ENCODE data around the gene AFM.
A peak's percentile ranks its signal among the peaks of the same experiment; 100 is the strongest.
"Not testable (repeated sequence)": the region's sequence is repeated elsewhere in the genome, so short reads cannot be mapped to it uniquely, and the experiment has no call there.

The AFM gene

GRCh38 chr4:73507541-73507940 lies 26.0 kb downstream of the AFM start:
- DNase-seq = no peak

GRCh38 chr4:73508651-73509050 lies 27.1 kb downstream of the AFM start:
- no peak for DNase-seq

DNA sequence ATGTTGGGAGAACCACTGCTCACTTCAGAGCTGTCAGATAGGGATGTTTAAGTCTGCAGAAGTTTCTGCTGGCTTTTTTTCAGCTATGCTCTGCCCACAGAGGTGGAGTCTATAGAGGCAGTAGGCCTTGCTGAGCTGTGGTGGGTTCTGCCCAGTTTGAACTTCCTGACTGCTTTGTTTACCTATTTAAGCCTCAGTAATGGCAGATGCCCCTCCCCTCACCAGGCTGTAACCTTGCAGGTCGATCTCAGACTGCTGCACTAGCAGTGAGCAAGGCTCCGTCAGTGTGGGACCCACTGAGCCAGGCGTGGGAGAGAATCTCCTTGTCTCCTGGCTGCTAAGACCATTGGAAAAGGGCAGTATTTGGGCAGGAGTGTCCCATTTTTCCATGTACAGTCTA lies 36.8 kb downstream of the AFM start:
- no peak for DNase-seq

- peak; percentile 89 for DNase-seq
These were observed 39.3 kb downstream of the AFM start for GRCh38 chr4:73520821-73521220.

DNA sequence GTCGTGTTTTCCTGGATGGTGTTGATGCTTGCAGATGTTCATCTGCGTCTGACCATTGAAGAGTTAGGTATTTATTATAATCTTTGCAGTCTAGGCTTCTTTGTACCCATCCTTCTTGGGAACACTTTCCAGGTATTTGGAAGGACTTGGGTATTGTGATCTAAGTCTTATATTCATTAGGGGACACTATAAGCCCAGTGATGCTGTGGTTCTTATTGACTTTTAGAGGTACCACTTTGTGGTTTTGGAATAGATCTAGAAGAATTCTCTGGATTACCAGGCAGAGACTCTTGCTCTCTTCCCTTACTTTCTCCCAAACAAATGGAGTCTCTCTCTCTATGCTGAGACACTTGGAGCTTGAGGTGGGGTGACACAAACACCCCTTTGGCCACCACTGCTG lies 41.6 kb downstream of the AFM start:
- DNase-seq = no peak

DNA sequence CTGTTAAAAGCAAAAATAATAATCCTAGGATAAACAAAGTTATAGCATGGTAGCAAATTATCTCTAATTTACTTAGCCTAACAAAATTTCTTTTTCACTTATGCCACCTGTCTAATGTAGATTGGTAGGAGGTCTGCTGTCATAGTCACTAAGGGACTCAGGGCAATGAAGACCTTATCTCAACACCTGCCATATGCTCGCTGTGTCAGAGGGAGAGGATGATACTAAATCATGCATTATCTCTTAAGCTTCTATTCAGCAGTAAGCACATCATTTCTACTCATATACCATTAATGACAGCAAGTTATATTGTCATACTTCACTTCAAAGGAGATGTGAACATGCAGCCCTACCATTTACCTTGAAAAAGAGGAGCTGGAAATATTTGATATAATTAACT lies 44.1 kb downstream of the AFM start:
- DNase-seq = no peak

DNA sequence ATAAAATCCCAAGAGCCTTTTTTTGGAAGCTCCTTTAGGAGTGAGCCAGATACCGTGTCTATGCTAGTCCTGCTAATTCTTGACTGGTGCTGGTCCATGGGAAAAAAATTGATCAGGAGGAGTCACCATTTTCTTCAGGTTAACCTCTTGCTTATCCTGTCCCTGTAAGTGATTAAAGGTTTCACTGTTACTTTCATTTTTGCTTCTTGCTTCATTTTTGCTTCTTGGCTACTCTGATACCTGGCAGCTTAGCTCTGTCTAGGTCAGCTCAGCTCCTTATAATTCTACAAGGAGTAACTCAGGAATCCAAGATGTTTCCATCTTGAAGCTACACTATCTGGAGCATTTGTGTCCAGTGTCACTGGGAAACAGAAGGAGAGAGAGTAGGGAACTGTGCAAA lies 45.7 kb downstream of the AFM start:
- no peak for DNase-seq

- DNase-seq = no peak
These were observed 46.6 kb downstream of the AFM start for GRCh38 chr4:73528171-73528570.

DNA sequence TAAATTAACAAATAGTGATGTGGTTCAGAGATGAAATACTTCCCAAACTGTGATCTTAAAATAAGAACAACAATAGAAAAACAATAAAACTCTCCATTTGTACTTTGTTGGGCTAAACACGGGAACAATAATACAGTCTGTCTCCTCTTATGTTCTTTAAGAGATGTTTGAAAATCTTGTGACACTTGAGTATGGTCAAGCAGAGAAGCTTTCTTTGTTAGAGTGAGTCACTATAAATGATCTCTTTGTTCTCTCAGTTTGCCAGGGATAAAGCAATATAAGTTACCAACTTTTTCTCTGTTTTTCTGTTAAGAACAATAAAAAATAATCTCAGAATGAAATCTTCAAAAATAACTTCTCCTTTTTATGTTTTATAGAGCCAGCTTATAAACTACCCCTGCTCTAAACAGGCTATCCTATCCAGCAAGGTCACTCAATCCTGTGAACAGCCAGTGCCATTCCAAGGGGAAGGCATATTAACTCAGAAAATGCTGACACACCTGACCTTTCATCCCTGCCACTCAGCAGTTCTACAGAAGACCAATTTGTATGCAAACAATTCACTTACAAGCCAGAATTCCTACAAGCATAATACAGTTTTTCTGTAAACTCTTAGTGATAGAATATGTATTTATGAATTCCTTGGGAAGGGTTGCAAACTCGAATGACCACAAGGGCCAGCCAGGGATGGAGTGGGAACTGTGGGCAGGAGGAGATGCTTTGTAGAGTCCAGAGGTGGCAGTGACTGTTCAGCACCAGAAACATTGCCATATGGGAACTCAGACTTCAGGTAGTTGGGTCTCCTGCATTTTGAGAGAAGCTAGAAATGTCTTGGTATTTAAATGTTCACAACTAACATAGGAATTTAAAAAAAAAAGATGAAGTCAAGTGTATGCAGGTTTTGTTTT lies 52.2 kb downstream of the AFM start:
- DNase-seq = no peak

DNA sequence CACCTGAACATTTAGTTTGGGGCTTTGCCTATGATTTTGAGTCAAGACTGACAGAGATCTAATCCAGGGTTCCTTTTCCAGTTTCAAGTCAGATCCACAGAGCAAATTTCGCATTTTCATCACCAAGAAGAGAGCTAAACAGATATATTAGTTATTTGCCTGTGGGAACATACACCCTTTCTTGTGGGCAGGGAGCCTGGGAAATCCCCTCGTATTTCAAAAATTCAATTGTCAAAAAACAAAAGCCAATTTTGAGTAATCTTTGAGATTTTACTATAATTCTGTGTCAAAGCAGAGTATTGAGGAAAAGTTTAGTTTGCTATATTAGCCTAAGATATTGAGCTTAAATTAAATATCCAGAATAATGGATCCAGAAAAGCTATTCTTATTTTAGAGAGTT lies 56.6 kb downstream of the AFM start:
- DNase-seq = no peak

DNA sequence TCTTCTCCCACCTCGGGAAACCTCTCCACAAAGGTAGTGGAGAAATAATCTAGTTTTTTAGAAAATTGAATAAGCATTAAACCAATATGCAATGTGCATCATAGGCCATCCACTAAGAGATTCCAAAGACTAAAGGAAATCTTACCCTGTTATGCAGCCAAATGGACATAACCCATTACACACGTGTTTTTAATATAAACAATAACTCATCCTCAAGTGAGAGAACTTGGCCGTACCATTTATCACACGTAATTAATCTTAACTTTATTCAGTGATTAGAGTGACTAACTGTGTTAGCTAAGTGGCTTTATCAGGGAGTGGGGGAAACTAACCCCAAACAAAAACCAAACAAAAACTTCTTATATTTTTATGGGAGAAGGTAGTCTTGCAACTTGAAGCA lies 57.8 kb downstream of the AFM start:
- DNase-seq = no peak

GRCh38 chr4:73540826-73541225 lies 59.3 kb downstream of the AFM start:
- no peak for DNase-seq

- no peak for DNase-seq
These were observed 59.7 kb downstream of the AFM start for GRCh38 chr4:73541251-73541650.

DNA sequence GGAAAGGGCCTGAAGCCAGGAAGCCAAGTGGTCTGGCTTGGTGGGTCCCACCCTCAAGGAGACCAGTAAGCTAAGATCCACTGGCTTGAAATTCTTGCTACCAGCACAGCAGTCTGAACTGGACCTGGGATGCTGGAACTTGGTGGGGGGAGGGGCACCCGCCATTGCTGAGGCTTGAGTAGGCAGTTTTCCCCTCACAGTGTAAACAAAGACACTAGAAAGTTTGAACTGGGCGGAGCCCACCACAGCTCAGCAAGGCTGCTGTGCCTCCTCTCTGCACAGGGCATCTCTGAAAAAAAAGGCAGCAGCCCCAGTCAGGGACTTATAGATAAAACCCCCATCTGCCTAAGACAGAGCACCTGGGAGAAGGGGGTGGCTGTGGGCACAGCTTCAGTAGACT lies 63.1 kb downstream of the AFM start:
- no peak for DNase-seq

- not testable (repeated sequence) for DNase-seq
These were observed 69.3 kb downstream of the AFM start for GRCh38 chr4:73550865-73551264.
